ENCODE results near the gene MAP3K14. TPM values are rescaled to one million over a fixed set of nuclear protein-coding genes. Genes with fewer than 3 reads are reported as not detected.

The MAP3K14 gene
- polyA plus RNA-seq, 1 of the 3 experiments (the other 2 are of a cell fraction): 11.9 TPM

GRCh38 chr17:45251931-45252330 is 64.9 kb downstream of the MAP3K14 start:
- H3K9ac ChIP-seq: no peak overlapping the region
- no peak overlapping the region for H3K4me3 ChIP-seq (ENCODE audit: low read depth in 2 of 2, low read length in 1 of 2)
- no peak for DNase-seq
- no peak overlapping the region for H3K27ac ChIP-seq (ENCODE audit: low read depth in 2 of 2, low read length in 1 of 2)
- no peak overlapping the region for H2AFZ ChIP-seq (ENCODE audit: low read depth)
- H3K4me2 ChIP-seq: no peak overlapping the region
- POLR2A ChIA-PET: no interaction called here
- CTCF ChIA-PET: interaction anchor here (1.1 to 1.6 kb wide), 2 partner anchors 133 to 142 kb away, joined by 4 to 5 read pairs; no protein-coding TSS in a partner anchor
- no peaks in the 10 kb centered on the region for H4K20me1 ChIP-seq (ENCODE audit: insufficient read depth)
- H3K9me3 ChIP-seq: no peaks in the 10 kb centered on the region
- no peaks in the 10 kb centered on the region for H3K36me3 ChIP-seq (replicated peaks in 1 of 2; ENCODE audit: control insufficient read depth in 1 of 2, insufficient read depth in 2 of 2, low read length in 1 of 2)
- H3K27me3 ChIP-seq (ENCODE audit: insufficient read depth): no peaks in the 10 kb centered on the region
- peaks cover 0 to 9% of the 10 kb centered on the region in 2 experiments; a peak in 1 of 4 replicates for H3K4me1 ChIP-seq (ENCODE audit: control insufficient read depth in 1 of 2, insufficient read depth in 2 of 2, low read depth in 1 of 2, low read length in 1 of 2)
- no peaks in the 10 kb centered on the region for H3K79me2 ChIP-seq (ENCODE audit: insufficient read depth)
- H3K9me2 ChIP-seq: no peaks in the 10 kb centered on the region
- peaks cover 7% of the 10 kb centered on the region for H3F3A ChIP-seq (replicated peaks; ENCODE audit: insufficient read depth)
- 90% methylated on average over 7 of the region's 7 CpGs for WGBS (ENCODE audit: low lambda C conversion rate)
- no peak for TF ChIP-seq GATA2 (CRISPR knock-in tag; IDR thresholded peaks at IDR 0.05)
- no peak for TF ChIP-seq NFIC (IDR thresholded peaks at IDR 0.05; ENCODE audit: borderline replicate concordance)
- no peak for TF ChIP-seq MEF2A (IDR thresholded peaks at IDR 0.05; ENCODE audit: borderline replicate concordance, low read depth)
- TF ChIP-seq GABPA (IDR thresholded peaks at IDR 0.05; ENCODE audit: low read depth): no peak
- no peak for TF ChIP-seq FOXM1 (IDR thresholded peaks at IDR 0.05; ENCODE audit: low read depth)
- TF ChIP-seq PBX3 (IDR thresholded peaks at IDR 0.05): no peak
- no peak for TF ChIP-seq MXI1 (IDR thresholded peaks at IDR 0.05; ENCODE audit: low read depth, low read length)
- no peak for TF ChIP-seq YY1 (IDR thresholded peaks at IDR 0.05; ENCODE audit: low read depth)
- TF ChIP-seq RXRA (IDR thresholded peaks at IDR 0.05; ENCODE audit: borderline replicate concordance, low read depth): no peak
- no peak for TF ChIP-seq IRF3 (IDR thresholded peaks at IDR 0.05; ENCODE audit: low read depth, low read length)
- no peak for TF ChIP-seq RAD21 (IDR thresholded peaks at IDR 0.05; ENCODE audit: low read length)

GRCh38 chr17:45248132-45248957 is 68.5 kb downstream of the MAP3K14 start:
- H3K9me3 ChIP-seq: no peaks in the 10 kb centered on the region
- no peaks in the 10 kb centered on the region for H3K27me3 ChIP-seq (ENCODE audit: insufficient read depth)
- H3K4me3 ChIP-seq (ENCODE audit: low read depth in 2 of 2, low read length in 1 of 2): peak overlapping the region; percentile 65 to 80
- WGBS (ENCODE audit: low lambda C conversion rate): 35% methylated on average over 8 of the region's 39 CpGs
- no peaks in the 10 kb centered on the region for H3K36me3 ChIP-seq (replicated peaks in 1 of 2; ENCODE audit: control insufficient read depth in 1 of 2, insufficient read depth in 2 of 2, low read length in 1 of 2)
- ChIA-PET POLR2A (interaction anchor here (1.7 kb wide), 1 partner anchor 68 kb away, joined by 6 read pairs; the partner anchor contains the start of gene MAP3K14), CTCF (interaction anchor here (0.8 to 6.0 kb wide), 18 partner anchors 11 to 146 kb away, joined by 3 to 54 read pairs (median 13); partner anchors contain the start of genes ACBD4 and MAP3K14)
- peak overlapping the region; percentile 73 for H3K9ac ChIP-seq
- peak overlapping the region; percentile 86 for H2AFZ ChIP-seq (ENCODE audit: low read depth)
- no peaks in the 10 kb centered on the region for H3K9me2 ChIP-seq
- peaks cover 7% of the 10 kb centered on the region for H3F3A ChIP-seq (replicated peaks; ENCODE audit: insufficient read depth)
- peaks cover 0 to 20% of the 10 kb centered on the region in 2 experiments; a peak in 1 of 4 replicates for H3K4me1 ChIP-seq (ENCODE audit: control insufficient read depth in 1 of 2, insufficient read depth in 2 of 2, low read depth in 1 of 2, low read length in 1 of 2)
- H3K27ac ChIP-seq (ENCODE audit: low read depth in 2 of 2, low read length in 1 of 2): peak overlapping the region; percentile 41 to 44; a peak in 2 of 4 replicates
- peak overlapping the region; percentile 91 for H3K4me2 ChIP-seq
- TF ChIP-seq USF2 (IDR thresholded peaks at IDR 0.05; ENCODE audit: borderline replicate concordance, low read depth, low read length): no peak
- no peak for TF ChIP-seq MAX (IDR thresholded peaks at IDR 0.05; ENCODE audit: low read depth)
- no peak for TF ChIP-seq YY1 (IDR thresholded peaks at IDR 0.05; ENCODE audit: low read depth)
- no peak for DNase-seq
- H3K79me2 ChIP-seq (ENCODE audit: insufficient read depth): no peaks in the 10 kb centered on the region
- no peaks in the 10 kb centered on the region for H4K20me1 ChIP-seq (ENCODE audit: insufficient read depth)

Measured in SK-N-SH (cell line).